Activated CD8-positive, alpha-beta memory T cell treated with anti-CD3 and anti-CD28 coated beads, Interleukin-2, amount 10 ng/mL, durations not matched to agents 7 days and 5 days (primary cell): ENCODE data around the gene RPL38. TPM values are rescaled to one million over a fixed set of nuclear protein-coding genes. Genes with fewer than 3 reads are reported as not detected.

Source experiments
- ATAC-seq: fragments of 150-1000 bp; cut with Tn5 transposase; one replicate; pipeline ENCODE4 v1.10.0; 2021; ENCODE audit warnings: moderate library complexity
- CTCF ChIA-PET: fragments of 350-600 bp; sonication (Branson Sonifier 250); formaldehyde crosslinking; loops from one replicate; lab custom pipeline; 2021; ENCODE audit warnings: antibody characterized with exemption; lab: Charles Lee
- DNase-seq: peaks from one replicate; pipeline ENCODE4 v3.0.0-alpha.2; 2020
- H3K27ac Mint-ChIP-seq: one replicate; pipeline ENCODE4 v1.8.0; 2021; ENCODE audit warnings: mild to moderate bottlenecking, mixed read lengths
- H3K27me3 Mint-ChIP-seq: one replicate; pipeline ENCODE4 v1.8.0; 2021; ENCODE audit warnings: mixed read lengths
- H3K36me3 Mint-ChIP-seq: one replicate; pipeline ENCODE4 v1.8.0; 2021; ENCODE audit warnings: mild to moderate bottlenecking, mixed read lengths
- H3K4me1 Mint-ChIP-seq: one replicate; pipeline ENCODE4 v1.8.0; 2021; ENCODE audit warnings: mixed read lengths
- H3K4me3 Mint-ChIP-seq: one replicate; pipeline ENCODE4 v1.8.0; 2021; ENCODE audit warnings: mild to moderate bottlenecking, moderate library complexity, mixed read lengths
- H3K9me3 Mint-ChIP-seq: one replicate; pipeline ENCODE4 v1.8.0; 2022; ENCODE audit warnings: low read depth, mixed read lengths
- total RNA-seq, 2 experiments: library from RNA; stranded (reverse); gene quantifications; one replicate each; pipeline ENCODE4 v1.2.3, GENCODE V29; 2021

Gene RPL38
- total RNA-seq, result 100 to 1,000 TPM; 921 to 988 TPM

DNA sequence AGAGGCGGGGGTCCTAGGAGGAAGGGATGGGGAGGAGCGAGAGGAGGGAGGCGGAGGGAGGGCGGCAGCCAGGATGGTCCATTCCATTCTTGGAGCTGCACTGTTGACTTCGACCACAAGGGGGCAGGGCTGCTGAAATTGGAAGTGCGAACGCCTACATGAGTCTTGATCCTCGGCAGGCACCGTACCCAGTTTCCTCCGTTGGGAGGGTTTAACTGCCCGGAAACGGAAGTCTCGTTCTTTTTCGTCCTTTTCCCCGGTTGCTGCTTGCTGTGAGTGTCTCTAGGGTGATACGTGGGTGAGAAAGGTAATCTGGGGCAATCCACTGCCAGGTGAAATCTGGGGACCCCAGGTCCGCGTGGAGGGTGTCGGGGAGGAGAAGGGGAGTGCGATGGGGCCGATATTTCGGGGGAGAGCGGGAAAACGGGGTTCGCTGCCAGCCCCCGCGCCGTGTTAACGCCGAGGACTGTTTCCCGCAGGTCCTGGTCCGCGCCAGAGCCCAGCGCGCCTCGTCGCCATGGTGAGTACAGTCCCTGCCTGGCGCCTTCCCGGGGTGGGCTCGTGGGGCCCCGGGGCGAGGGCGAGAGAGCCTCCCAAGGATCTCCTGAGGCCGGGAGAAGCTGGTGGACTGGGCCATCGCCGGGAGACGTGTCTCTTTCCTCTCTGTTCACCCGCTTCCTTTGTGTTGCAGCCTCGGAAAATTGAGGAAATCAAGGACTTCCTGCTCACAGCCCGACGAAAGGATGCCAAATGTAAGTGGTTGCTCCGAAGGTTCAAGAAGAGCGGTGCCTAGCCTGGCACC lies at the start of gene RPL38:
TSS of gene RPL38 (plus strand) at position 240 of the 802 bp plus-strand sequence. CDS start at position 518, 278 bp downstream.
- DNase-seq (peak; percentile 97), ATAC-seq (peak; percentile 92)
- H3K4me1 Mint-ChIP-seq, result peaks cover 38% of the 10 kb centered on the region
- peaks cover 31% of the 10 kb centered on the region for H3K36me3 Mint-ChIP-seq
- peak within 1 kb of the TSS; percentile 97 for H3K27ac Mint-ChIP-seq
- H3K9me3 Mint-ChIP-seq, result no peaks in the 10 kb centered on the region
- CTCF ChIA-PET, result interaction anchor here (0.6 to 2.3 kb wide), 10 partner anchors 10 to 486 kb away, joined by 3 to 20 read pairs (median 4); partner anchors contain the start of gene TTYH2
- peak within 1 kb of the TSS; percentile 97 for H3K4me3 Mint-ChIP-seq
- H3K27me3 Mint-ChIP-seq, result peaks cover 19% of the 10 kb centered on the region

DNA sequence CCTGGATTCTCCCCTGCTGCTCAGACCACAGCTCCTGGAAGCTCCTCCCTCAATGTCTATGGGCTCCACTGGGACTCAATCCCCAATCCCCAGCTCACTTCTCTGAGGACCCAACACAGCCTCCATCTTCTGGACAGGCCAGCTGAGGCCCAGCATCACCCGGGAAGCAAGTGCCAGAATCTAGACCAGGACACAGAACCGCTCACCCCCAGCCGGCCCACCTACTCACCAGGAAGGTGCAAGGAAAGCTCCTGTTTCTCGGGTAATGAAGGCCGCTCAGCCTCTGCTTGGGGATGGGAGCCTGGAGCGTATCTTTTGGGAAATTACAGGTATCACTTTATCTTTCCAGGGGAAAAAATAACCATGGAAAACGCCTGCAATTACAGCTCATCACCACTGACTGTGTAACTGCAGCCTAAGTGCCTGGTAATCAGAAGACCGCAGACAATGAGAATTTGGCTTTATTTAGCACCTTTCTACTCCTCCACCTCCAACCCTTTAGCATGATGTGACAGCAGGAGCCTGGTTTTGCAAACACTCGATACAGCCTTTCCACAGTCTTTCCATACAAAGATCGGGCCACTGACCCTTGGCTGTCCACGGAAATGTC lies 49.6 kb upstream of the RPL38 start:
- no peaks in the 10 kb centered on the region for H3K36me3 Mint-ChIP-seq
- no peaks in the 10 kb centered on the region for H3K9me3 Mint-ChIP-seq
- CTCF ChIA-PET, result no interaction called here
- ATAC-seq (no peak), DNase-seq (peak; percentile 3)
- H3K4me1 Mint-ChIP-seq, result no peaks in the 10 kb centered on the region
- no peak overlapping the region for H3K27ac Mint-ChIP-seq
- no peak overlapping the region for H3K4me3 Mint-ChIP-seq
- peaks cover 7% of the 10 kb centered on the region for H3K27me3 Mint-ChIP-seq

DNA sequence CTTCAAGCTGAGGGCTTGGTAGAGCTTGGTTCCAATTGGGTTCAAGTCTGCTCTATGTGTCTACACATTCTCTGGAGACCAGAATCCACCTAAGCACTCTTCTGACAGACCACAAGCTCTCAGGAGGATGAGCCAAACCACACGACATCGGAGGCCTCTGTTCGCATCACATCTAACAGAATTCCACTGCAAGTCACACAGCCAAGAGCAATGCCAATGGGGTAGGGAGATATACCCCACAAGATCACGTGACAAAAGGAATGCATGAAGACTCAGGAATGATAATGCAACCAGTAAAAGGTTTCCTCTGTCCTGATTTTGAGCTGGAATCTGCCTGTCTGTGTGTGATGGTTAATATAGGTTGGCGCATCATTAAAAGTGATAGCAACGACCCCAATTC lies 46.6 kb upstream of the RPL38 start:
- no peaks in the 10 kb centered on the region for H3K4me1 Mint-ChIP-seq

DNA sequence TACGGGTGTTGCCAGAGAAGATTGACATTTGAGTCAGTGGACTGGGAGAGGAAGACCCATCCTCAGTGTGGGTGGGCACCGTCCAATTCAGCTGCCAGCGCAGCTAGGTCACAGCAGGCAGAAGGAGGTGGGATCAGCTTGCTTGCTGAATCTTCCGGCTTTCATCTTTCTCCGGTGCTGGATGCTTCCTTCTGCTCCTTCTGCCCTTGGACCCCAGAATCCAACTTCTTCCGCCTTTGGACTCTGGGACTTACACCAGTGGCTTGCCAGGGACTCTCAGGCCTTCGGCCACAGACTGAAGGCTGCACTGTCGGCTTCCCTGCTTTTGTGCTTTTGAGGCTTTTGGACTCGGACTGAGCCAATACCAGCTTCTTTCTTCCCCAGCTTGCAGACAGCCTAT lies 46.1 kb upstream of the RPL38 start:
- H3K4me1 Mint-ChIP-seq, result no peaks in the 10 kb centered on the region
- no peaks in the 10 kb centered on the region for H3K9me3 Mint-ChIP-seq
- DNase-seq (no peak), ATAC-seq (no peak)
- CTCF ChIA-PET, result no interaction called here
- no peak overlapping the region for H3K4me3 Mint-ChIP-seq
- no peaks in the 10 kb centered on the region for H3K36me3 Mint-ChIP-seq
- peaks cover 4% of the 10 kb centered on the region for H3K27me3 Mint-ChIP-seq
- no peak overlapping the region for H3K27ac Mint-ChIP-seq

More for the DNA sequence above, 46.6 kb upstream of the RPL38 start:
- CTCF ChIA-PET, result no interaction called here
- DNase-seq (no peak), ATAC-seq (no peak)
- Mint-ChIP-seq H3K36me3 (no peaks in the 10 kb centered on the region), H3K4me3 (no peak overlapping the region), H3K9me3 (no peaks in the 10 kb centered on the region), H3K27me3 (peaks cover 4% of the 10 kb centered on the region), H3K27ac (no peak overlapping the region)

DNA sequence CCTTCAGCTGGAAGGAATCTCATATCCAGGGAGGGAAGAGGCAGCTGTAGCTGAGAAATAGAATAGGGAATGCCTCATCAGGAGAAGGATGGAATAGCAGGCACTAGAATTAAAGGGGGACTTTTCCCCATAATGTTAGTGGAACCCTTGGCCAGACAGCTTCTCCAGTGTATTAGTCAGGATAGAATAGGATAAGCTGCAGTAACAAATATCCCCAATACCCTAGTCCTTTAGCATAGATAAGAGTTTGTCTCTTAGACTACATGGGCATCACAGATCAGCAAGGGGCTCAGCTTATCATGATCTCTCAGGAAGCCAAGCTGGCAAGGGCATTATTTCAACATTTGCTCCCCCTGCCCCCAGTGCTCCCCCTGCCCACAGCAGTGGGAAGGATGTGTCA lies 44.7 kb upstream of the RPL38 start:
- no peaks in the 10 kb centered on the region for H3K36me3 Mint-ChIP-seq
- DNase-seq (no peak), ATAC-seq (no peak)
- peaks cover 4% of the 10 kb centered on the region for H3K27me3 Mint-ChIP-seq
- H3K4me1 Mint-ChIP-seq, result no peaks in the 10 kb centered on the region
- H3K4me3 Mint-ChIP-seq, result no peak overlapping the region
- H3K9me3 Mint-ChIP-seq, result no peaks in the 10 kb centered on the region
- CTCF ChIA-PET, result interaction anchor here (1.3 kb wide), 1 partner anchor 14 kb away, joined by 3 read pairs; no protein-coding TSS in a partner anchor
- H3K27ac Mint-ChIP-seq, result no peak overlapping the region

DNA sequence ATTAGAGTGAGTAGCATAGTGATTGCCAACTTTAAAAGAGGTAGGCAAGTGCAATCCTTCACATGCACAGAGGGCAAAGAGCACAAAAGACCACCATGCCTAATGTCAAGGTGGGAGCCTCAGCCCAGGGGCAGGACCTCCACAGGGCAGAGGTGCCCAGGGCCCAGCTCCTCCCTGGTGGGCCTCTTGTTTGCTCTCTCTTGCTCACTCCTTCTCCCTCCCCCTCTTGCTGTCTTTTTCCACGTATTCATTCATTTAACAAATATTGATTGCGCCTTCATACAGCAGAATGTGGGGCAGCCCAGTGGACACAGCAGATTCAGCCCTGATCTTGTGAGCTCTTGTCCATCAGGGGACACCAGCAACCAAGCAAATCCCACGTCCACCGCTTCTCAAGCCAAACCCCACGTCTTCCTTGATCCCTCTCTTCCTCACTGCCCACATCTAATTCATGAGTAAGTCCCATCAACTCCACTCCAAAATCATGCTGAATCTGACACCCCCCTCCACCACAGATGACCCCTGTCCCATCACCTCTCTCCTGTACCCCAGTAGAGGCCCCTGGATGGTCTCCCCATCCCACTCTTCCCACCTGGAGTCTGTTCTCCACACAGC lies 44.1 kb upstream of the RPL38 start:
- CTCF ChIA-PET, result interaction anchor here (1.3 kb wide), 1 partner anchor 14 kb away, joined by 3 read pairs; no protein-coding TSS in a partner anchor
- no peaks in the 10 kb centered on the region for H3K4me1 Mint-ChIP-seq
- ATAC-seq (no peak), DNase-seq (no peak)
- no peak overlapping the region for H3K4me3 Mint-ChIP-seq
- no peaks in the 10 kb centered on the region for H3K36me3 Mint-ChIP-seq
- peaks cover 4% of the 10 kb centered on the region for H3K27me3 Mint-ChIP-seq
- H3K9me3 Mint-ChIP-seq, result no peaks in the 10 kb centered on the region
- no peak overlapping the region for H3K27ac Mint-ChIP-seq

DNA sequence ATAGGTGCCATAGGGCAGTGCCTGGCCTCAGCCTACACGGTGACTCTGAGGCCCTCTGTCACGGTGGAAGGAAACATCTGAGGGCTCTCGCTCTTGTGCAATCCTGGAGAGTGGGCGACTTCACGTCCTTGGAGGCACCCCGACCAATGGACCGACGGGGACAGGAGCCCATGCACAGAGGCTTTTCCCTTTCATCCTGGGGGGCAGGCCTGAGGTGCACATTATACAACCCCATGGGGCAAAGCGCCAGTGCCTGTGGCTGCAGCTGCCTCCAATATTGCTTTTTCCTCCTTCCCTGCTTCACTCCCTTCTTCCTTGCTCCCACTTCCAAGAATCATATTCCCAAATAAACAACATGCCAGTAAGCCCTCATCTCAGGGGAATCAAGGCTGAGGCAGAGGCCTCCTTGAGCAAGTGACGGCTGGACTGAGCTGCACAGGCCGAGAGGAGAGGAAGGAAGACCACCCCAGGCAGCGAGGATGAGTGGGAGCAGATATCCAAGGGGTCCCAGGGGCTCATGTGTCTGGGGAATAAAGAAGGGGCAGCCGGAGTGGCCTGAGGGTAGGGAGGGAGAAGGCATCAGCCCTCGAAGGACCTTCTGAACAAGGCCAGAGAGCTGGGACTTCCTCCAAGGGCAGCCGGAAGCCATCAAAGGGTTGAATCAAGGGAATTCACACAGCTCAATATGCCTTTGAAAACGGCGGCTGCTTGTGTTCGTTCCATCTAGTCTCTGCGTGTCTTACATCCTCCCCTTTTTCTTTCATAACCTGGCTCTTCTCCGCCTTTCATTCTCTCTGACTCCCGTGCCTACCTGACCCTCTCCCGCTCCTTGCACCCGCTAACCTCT lies 42.6 kb upstream of the RPL38 start:
- DNase-seq (no peak), ATAC-seq (no peak)
- H3K27ac Mint-ChIP-seq, result no peak overlapping the region
- H3K4me3 Mint-ChIP-seq, result no peak overlapping the region
- no peaks in the 10 kb centered on the region for H3K4me1 Mint-ChIP-seq
- H3K9me3 Mint-ChIP-seq, result no peaks in the 10 kb centered on the region
- no peaks in the 10 kb centered on the region for H3K36me3 Mint-ChIP-seq
- peaks cover 6% of the 10 kb centered on the region for H3K27me3 Mint-ChIP-seq
- CTCF ChIA-PET, result no interaction called here

DNA sequence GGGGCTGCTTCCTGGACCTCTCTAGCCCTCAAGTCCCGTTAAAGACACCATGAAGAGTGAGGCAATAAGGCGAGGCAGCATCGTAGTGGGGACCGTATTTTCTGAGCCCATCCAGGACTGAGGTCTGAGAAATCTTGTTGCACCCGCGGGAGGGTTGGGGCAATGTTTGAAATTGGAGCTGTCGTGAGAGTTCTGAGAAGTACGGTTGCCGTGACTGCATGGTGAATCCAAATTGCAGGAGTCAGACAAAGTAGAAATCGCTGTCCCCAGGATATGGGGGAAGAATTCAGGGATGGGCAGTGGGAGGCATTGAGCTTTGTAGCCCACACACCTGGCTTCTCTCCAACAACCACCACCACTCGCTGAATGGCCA lies 42.0 kb upstream of the RPL38 start:
- CTCF ChIA-PET, result no interaction called here

DNA sequence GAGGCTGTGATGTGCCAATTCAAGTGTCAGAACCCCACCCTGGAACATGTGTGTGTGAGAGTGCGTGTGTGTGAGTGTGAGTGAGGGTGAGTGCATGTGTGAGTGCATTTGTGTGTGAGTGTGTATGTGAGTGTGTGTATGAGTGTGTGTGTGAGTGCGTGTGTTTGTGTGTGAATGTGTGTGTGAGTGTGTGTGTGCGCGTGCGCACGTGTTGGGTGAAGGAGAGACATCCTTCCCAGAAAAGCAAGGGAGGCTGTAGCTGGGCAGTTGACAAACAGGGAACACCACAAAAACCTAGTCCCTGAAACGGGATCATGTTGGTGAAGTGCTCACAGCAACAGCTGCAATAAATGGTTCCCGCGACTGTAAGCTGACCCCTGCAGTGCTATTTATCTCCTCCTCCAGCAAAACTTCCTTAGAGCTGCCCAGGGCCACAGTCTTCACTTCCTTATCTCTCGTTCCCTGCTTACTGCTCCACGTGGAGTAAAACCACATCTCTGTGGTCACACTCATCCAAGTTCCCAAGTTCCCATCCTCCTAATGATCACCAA lies 40.1 kb upstream of the RPL38 start:
- ATAC-seq (no peak), DNase-seq (no peak)
- Mint-ChIP-seq H3K9me3 (no peaks in the 10 kb centered on the region), H3K4me3 (no peak overlapping the region), H3K36me3 (no peaks in the 10 kb centered on the region), H3K27me3 (peaks cover 22% of the 10 kb centered on the region), H3K4me1 (no peaks in the 10 kb centered on the region), H3K27ac (no peak overlapping the region)
- CTCF ChIA-PET, result no interaction called here

More for the DNA sequence above, 42.0 kb upstream of the RPL38 start:
- ATAC-seq (no peak), DNase-seq (no peak)
- peaks cover 9% of the 10 kb centered on the region for H3K27me3 Mint-ChIP-seq
- H3K9me3 Mint-ChIP-seq, result no peaks in the 10 kb centered on the region
- no peak overlapping the region for H3K27ac Mint-ChIP-seq
- no peaks in the 10 kb centered on the region for H3K4me1 Mint-ChIP-seq
- H3K36me3 Mint-ChIP-seq, result no peaks in the 10 kb centered on the region
- no peak overlapping the region for H3K4me3 Mint-ChIP-seq

DNA sequence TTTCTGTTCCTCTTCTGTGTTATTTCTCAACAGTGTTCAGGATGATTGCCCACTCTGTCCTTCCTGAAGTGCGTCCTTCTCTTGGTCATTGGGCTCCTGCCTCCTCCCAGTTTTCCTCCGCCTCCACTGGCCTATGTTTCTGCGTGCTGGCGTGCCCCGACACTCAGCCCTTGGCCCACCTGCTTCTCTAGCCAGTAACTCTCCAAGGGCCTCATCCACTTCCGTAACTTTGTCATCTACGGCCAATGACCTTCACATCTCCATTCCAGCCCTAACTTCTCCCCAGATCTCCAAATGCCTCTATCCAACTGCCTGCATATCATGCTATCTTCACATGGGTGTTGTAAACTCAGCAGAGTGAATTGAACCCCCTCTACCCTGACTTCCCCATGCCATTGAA lies 39.6 kb upstream of the RPL38 start:
- Mint-ChIP-seq H3K27me3 (peaks cover 22% of the 10 kb centered on the region), H3K4me1 (no peaks in the 10 kb centered on the region), H3K27ac (no peak overlapping the region), H3K36me3 (no peaks in the 10 kb centered on the region), H3K9me3 (no peaks in the 10 kb centered on the region), H3K4me3 (no peak overlapping the region)
- no peak for ATAC-seq
- DNase-seq, result no peak
- CTCF ChIA-PET, result no interaction called here

DNA sequence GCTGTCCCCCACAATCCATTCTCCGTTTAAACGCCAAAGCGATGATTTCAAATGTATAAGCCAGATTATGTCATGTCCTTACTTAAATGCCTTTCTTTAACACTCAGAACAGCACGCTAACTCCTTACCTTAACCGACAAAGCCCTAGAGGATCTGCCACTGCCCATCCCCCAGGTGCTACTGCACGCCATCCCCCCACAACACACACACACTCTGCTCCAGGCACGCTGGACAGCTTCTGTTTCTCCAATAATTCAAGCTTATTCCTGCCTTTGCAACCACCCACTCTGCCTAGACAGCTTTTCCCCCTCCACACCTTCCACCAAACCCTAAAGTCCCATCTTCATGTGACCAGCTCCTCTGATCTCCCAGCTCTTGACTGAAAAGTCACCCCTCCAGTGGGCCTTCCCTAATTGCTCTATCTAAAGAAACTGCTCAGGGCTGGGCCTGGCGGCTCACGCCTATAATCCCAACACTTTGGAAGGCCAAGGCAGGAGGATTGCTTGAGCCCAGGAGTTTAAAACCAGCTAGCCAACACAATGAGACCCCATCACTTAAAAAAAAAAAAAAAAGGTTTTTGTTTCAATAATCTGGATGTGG lies 38.9 kb upstream of the RPL38 start:
- Mint-ChIP-seq H3K9me3 (no peaks in the 10 kb centered on the region), H3K27me3 (peaks cover 24% of the 10 kb centered on the region), H3K36me3 (no peaks in the 10 kb centered on the region), H3K27ac (no peak overlapping the region), H3K4me3 (no peak overlapping the region), H3K4me1 (no peaks in the 10 kb centered on the region)
- DNase-seq (no peak), ATAC-seq (no peak)
- CTCF ChIA-PET, result interaction anchor here (1.9 kb wide), 1 partner anchor 35 kb away, joined by 5 read pairs; no protein-coding TSS in a partner anchor

DNA sequence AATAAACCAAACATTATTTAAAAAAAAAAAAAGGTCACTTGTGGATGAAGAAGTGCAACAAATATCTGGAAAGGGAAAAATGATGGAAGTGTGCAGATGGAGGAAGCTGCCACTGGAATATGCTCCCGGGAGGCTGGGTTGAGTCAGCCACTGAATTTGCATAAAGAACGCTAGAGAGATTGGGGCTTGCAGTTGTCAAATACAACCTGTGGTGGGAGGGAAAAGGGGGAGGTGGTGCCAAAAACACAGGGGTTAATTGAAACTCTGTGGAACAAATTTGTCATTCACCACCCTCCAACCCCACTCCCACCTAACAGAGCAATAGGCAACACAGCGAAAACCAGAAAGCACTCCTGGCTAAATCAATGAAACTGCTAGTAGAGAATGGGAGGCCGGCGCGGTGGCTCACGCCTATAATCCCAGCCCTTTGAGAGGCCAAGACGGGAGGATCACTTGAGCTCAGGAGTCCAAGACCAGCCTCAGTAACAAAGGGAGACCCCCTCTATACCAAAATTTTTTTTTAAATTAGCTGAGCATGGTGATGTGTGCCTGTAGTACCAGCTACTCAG lies 37.6 kb upstream of the RPL38 start:
- no peaks in the 10 kb centered on the region for H3K9me3 Mint-ChIP-seq
- no peaks in the 10 kb centered on the region for H3K36me3 Mint-ChIP-seq
- H3K27ac Mint-ChIP-seq, result no peak overlapping the region
- CTCF ChIA-PET, result interaction anchor here (1.9 kb wide), 1 partner anchor 34 kb away, joined by 5 read pairs; no protein-coding TSS in a partner anchor
- H3K27me3 Mint-ChIP-seq, result peaks cover 24% of the 10 kb centered on the region
- H3K4me1 Mint-ChIP-seq, result no peaks in the 10 kb centered on the region
- no peak overlapping the region for H3K4me3 Mint-ChIP-seq
- no peak for ATAC-seq
- DNase-seq, result no peak
